CD8-positive, alpha-beta memory T cell (primary cell): ENCODE measurements around the gene FRMD8. TPM values are rescaled to one million over a fixed set of nuclear protein-coding genes. Genes with fewer than 3 reads are reported as not detected.
"Not testable (repeated sequence)": the region's sequence is repeated elsewhere in the genome, so short reads cannot be mapped to it uniquely, and the experiment has no call there.

Source experiments
- CTCF ChIA-PET: fragments of 350-600 bp; sonication (Branson Sonifier 250); formaldehyde crosslinking; loops from one replicate; lab custom pipeline; 2021; ENCODE audit warnings: antibody characterized with exemption; lab: Charles Lee
- POLR2A ChIA-PET: fragments of 350-600 bp; sonication (Branson Sonifier 250); formaldehyde crosslinking; loops from one replicate; lab custom pipeline; 2021; ENCODE audit warnings: antibody characterized with exemption; lab: Charles Lee
- DNase-seq, 5 donors: peaks; one replicate each; pipeline versions ENCODE4 v3.0.0 to v3.0.0-alpha.2; 2020 to 2022; ENCODE audit warnings: mixed read lengths in 1 of 5
- H3K27ac ChIP-seq: one replicate; pipeline ENCODE4 v1.7.0; 2013; ENCODE audit warnings: low read depth, mild to moderate bottlenecking, low read length, moderate library complexity
- H3K27me3 ChIP-seq: 2 replicates; pipeline ENCODE4 v1.7.0; 2013; ENCODE audit warnings: low read length, mild to moderate bottlenecking; ENCODE audit not compliant: insufficient read depth, poor library complexity, severe bottlenecking
- H3K36me3 ChIP-seq: 2 replicates; pipeline ENCODE4 v1.7.0; 2013; ENCODE audit warnings: mild to moderate bottlenecking, low read length, moderate library complexity; ENCODE audit not compliant: insufficient read depth
- H3K4me1 ChIP-seq: 2 replicates; pipeline ENCODE4 v1.7.0; 2013; ENCODE audit warnings: mild to moderate bottlenecking, low read length, moderate library complexity; ENCODE audit not compliant: insufficient read depth
- H3K4me3 ChIP-seq: 2 replicates; pipeline ENCODE4 v1.7.0; 2013; ENCODE audit warnings: mild to moderate bottlenecking, low read length
- H3K9me3 ChIP-seq: 2 replicates; pipeline ENCODE4 v1.7.0; 2013; ENCODE audit warnings: mild to moderate bottlenecking, low read length
- H3K27ac Mint-ChIP-seq, 8 donors: one replicate each; pipeline ENCODE4 v1.8.0; 2020 to 2021; ENCODE audit warnings: mixed read lengths in 8 of 8, mild to moderate bottlenecking in 6 of 8, inconsistent platforms in 3 of 8, moderate library complexity in 3 of 8
- H3K27me3 Mint-ChIP-seq, 2 donors: one replicate each; pipeline ENCODE4 v1.8.0; 2020 to 2021; ENCODE audit warnings: mixed read lengths in 2 of 2, mild to moderate bottlenecking in 1 of 2, moderate library complexity in 1 of 2
- H3K36me3 Mint-ChIP-seq, 3 donors: one replicate each; pipeline ENCODE4 v1.8.0; 2020 to 2021; ENCODE audit warnings: mixed read lengths in 3 of 3, inconsistent platforms in 1 of 3, mild to moderate bottlenecking in 1 of 3
- H3K4me1 Mint-ChIP-seq, 3 donors: one replicate each; pipeline ENCODE4 v1.8.0; 2020 to 2021; ENCODE audit warnings: mixed read lengths in 3 of 3, inconsistent platforms in 1 of 3, mild to moderate bottlenecking in 1 of 3
- H3K4me3 Mint-ChIP-seq, 7 donors: one replicate each; pipeline ENCODE4 v1.8.0; 2020 to 2021; ENCODE audit warnings: mixed read lengths in 7 of 7, mild to moderate bottlenecking in 6 of 7, moderate library complexity in 4 of 7, inconsistent platforms in 2 of 7
- H3K9me3 Mint-ChIP-seq, 5 donors: one replicate each; pipeline ENCODE4 v1.8.0; 2020 to 2022; ENCODE audit warnings: mixed read lengths in 5 of 5, mild to moderate bottlenecking in 3 of 5, moderate library complexity in 2 of 5, inconsistent platforms in 1 of 5
- polyA plus RNA-seq: library from polyadenylated mRNA; unstranded; fragments of 300-500 nt; fragmentation: Illumina TruSeq; gene quantifications from one replicate; pipeline ENCODE4 v1.2.3, GENCODE V29; 2021
- total RNA-seq, 2 experiments: library from RNA; stranded (reverse); gene quantifications; one replicate each; pipeline ENCODE4 v1.2.3, GENCODE V29; 2021

The FRMD8 gene
- total and polyA plus RNA-seq, 3 experiments from 2014 or later, result 44.9 to 60.6 (median 49.8) TPM

GRCh38 chr11:65410936-65411680 lies 24.7 kb downstream of the FRMD8 start:
- no peaks in the 10 kb centered on the region for H3K27me3 Mint-ChIP-seq
- no peak for DNase-seq
- Histone ChIP-seq H3K27me3 (no peaks in the 10 kb centered on the region), H3K4me1 (peaks cover 4% of the 10 kb centered on the region), H3K4me3 (no peak overlapping the region), H3K9me3 (no peaks in the 10 kb centered on the region), H3K36me3 (peaks cover 7% of the 10 kb centered on the region), H3K27ac (no peak overlapping the region)
- ChIA-PET POLR2A (interaction anchor here (1.1 to 20.1 kb wide), 2 partner anchors 12 to 93 kb away, joined by 3 to 1366 read pairs; partner anchors contain the start of genes MALAT1 and NEAT1), CTCF (no interaction called here)
- no peak overlapping the region for H3K27ac Mint-ChIP-seq
- H3K36me3 Mint-ChIP-seq, result peaks cover 0 to 59% (median 3%) of the 10 kb centered on the region in 3 donors
- H3K9me3 Mint-ChIP-seq, result no peaks in the 10 kb centered on the region
- no peak overlapping the region for H3K4me3 Mint-ChIP-seq
- peaks cover 7 to 11% (median 9%) of the 10 kb centered on the region in 3 donors for H3K4me1 Mint-ChIP-seq

DNA sequence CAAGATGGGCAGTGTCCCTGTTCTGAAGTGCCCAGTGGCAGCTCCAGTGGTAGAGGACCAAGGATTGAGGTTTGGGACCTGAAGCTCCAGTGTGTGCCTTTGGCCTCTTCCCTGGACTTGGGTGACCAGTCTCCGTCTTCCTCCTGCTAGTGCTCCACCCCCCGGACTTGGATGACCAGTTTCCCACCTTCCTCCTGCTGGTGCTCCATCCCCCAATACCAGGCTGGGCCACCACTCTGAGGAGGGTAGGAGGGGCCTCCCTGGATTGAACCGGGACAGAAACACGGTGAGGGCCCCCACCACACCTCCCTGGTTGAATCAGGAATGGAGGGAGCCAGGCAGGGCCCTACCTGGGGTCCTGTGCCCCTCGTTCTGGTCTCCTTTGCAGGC lies 25.2 kb downstream of the FRMD8 start:
- Mint-ChIP-seq H3K27ac (no peak overlapping the region), H3K4me1 (peaks cover 12 to 17% (median 13%) of the 10 kb centered on the region in 3 donors), H3K9me3 (no peaks in the 10 kb centered on the region), H3K36me3 (peaks cover 0 to 58% (median 3%) of the 10 kb centered on the region in 3 donors), H3K4me3 (no peak overlapping the region), H3K27me3 (no peaks in the 10 kb centered on the region)
- CTCF ChIA-PET, result no interaction called here
- peaks cover 10% of the 10 kb centered on the region for H3K4me1 ChIP-seq
- no peak overlapping the region for H3K27ac ChIP-seq
- POLR2A ChIA-PET, result interaction anchor here (1.1 to 20.1 kb wide), 2 partner anchors 11 to 92 kb away, joined by 3 to 1366 read pairs; partner anchors contain the start of genes MALAT1 and NEAT1
- H3K4me3 ChIP-seq, result no peak overlapping the region
- no peaks in the 10 kb centered on the region for H3K9me3 ChIP-seq
- DNase-seq, result no peak
- H3K27me3 ChIP-seq, result no peaks in the 10 kb centered on the region
- H3K36me3 ChIP-seq, result peaks cover 7% of the 10 kb centered on the region

DNA sequence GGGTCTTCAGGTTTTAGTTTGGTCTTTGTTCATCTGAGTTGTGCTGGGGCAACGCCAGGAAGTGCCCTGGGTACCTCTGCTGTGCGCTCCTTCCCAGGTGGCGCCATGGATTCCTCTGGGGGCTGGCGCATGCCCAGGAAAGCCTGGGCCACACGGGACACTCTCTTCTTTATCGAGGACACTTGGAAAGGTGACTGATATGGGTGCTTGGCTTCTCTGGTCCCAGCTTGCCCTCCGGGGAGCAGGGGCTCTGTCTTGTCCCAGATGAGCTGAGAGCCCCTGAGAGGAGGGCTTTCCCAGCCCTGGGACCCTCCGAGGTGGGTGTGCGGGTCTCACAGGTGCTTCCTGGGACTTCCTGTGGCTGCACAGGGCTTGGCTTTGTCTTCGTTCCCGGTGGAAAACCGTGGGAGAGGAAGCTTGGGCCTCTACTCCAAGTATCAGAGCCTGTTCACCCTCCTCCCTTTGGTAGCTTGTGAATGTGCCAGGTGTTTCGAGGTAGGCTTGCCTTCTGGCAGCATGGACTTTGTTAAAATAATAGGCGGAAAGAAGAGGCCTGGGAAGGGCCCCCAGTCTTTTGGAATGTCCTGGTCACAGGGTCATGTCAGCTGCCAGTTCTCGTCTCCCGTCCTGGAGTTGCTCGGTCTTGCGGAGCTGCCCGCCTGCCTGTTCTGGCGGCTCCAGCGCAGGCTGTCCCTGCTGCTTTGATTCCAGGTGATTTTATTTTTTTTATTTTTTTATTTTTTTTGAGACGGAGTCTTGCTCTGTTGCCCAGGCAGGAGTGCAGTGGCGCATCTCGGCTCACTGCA lies 26.0 kb downstream of the FRMD8 start:
- Mint-ChIP-seq H3K36me3 (peaks cover 0 to 54% (median 3%) of the 10 kb centered on the region in 3 donors), H3K27ac (peak overlapping the region in 1 of 8 donors; percentile 66), H3K9me3 (no peaks in the 10 kb centered on the region), H3K27me3 (no peaks in the 10 kb centered on the region), H3K4me3 (no peak overlapping the region), H3K4me1 (peaks cover 20 to 25% (median 21%) of the 10 kb centered on the region in 3 donors)
- Histone ChIP-seq H3K4me3 (no peak overlapping the region), H3K27me3 (no peaks in the 10 kb centered on the region), H3K27ac (no peak overlapping the region), H3K36me3 (peaks cover 7% of the 10 kb centered on the region), H3K4me1 (peaks cover 18% of the 10 kb centered on the region), H3K9me3 (no peaks in the 10 kb centered on the region)
- DNase-seq, result peak in 1 of 5 donors; percentile 37
- POLR2A ChIA-PET, result interaction anchor here (1.1 to 20.1 kb wide), 3 partner anchors 10 to 91 kb away, joined by 3 to 1366 read pairs (median 4); partner anchors contain the start of genes MALAT1 and NEAT1
- CTCF ChIA-PET, result interaction anchor here (1.2 to 1.7 kb wide), 3 partner anchors 31 to 98 kb away, joined by 3 to 7 read pairs (median 3); no protein-coding TSS in a partner anchor

DNA sequence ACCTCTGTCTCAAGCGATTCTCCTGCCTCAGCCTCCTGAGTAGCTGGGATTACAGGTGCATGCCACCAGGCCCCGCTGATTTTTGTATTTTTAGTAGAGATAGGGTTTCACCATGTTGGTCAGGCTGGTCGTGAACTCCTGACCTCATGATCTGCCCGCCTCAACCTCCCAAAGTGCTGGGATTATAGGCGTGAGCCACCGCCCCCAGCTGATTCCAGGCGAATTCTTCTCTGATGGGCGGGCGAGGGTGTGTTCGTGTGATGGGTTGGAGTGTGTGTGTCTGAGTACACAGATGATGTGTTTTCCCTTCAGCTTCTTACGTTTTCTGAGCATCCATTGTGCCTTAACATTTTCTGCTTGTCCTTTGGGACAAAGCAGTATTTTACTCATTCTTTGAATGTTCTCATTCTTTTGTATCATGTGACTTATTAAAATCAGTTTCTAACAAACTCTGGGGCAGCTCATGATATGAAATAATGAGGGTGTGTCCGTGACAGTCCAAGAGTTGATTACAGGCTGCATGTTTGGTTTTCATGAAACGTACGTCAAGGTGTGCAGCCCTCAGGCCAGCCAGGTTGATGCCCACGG lies 26.7 kb downstream of the FRMD8 start:
- H3K9me3 ChIP-seq, H3K9me3 Mint-ChIP-seq, H3K36me3 ChIP-seq, H3K4me3 ChIP-seq, H3K27me3 Mint-ChIP-seq, H3K27ac ChIP-seq, H3K27me3 ChIP-seq, H3K4me3 Mint-ChIP-seq: not testable (repeated sequence)
- CTCF ChIA-PET, result interaction anchor here (1.2 to 1.7 kb wide), 3 partner anchors 31 to 97 kb away, joined by 3 to 7 read pairs (median 3); no protein-coding TSS in a partner anchor
- H3K4me1 ChIP-seq, result peaks cover 25% of the 10 kb centered on the region
- Mint-ChIP-seq H3K36me3 (peaks cover 0 to 54% (median 3%) of the 10 kb centered on the region in 3 donors), H3K27ac (peak overlapping the region in 3 of 8 donors; percentile 38 to 61 (median 54)), H3K4me1 (peaks cover 25 to 32% (median 27%) of the 10 kb centered on the region in 3 donors)
- peak in 1 of 5 donors; percentile 40 for DNase-seq
- POLR2A ChIA-PET, result interaction anchor here (0.7 to 20.1 kb wide), 3 partner anchors 11 to 90 kb away, joined by 3 to 1366 read pairs (median 4); partner anchors contain the start of gene MALAT1

GRCh38 chr11:65414776-65415498 lies 28.5 kb downstream of the FRMD8 start:
- H3K9me3 Mint-ChIP-seq, result no peaks in the 10 kb centered on the region
- H3K36me3 Mint-ChIP-seq, result peaks cover 0 to 39% (median 0%) of the 10 kb centered on the region in 3 donors
- peaks cover 42 to 47% (median 42%) of the 10 kb centered on the region in 3 donors for H3K4me1 Mint-ChIP-seq
- Histone ChIP-seq H3K36me3 (no peaks in the 10 kb centered on the region), H3K4me1 (peaks cover 43% of the 10 kb centered on the region), H3K27ac (no peak overlapping the region), H3K27me3 (no peaks in the 10 kb centered on the region), H3K9me3 (no peaks in the 10 kb centered on the region), H3K4me3 (no peak overlapping the region)
- ChIA-PET POLR2A (interaction anchor here (0.6 to 20.1 kb wide), 9 partner anchors 15 to 123 kb away, joined by 3 to 1366 read pairs (median 7); partner anchors contain the start of genes FRMD8 and MALAT1), CTCF (interaction anchor here (0.9 to 11.7 kb wide), 13 partner anchors 9 to 87 kb away, joined by 3 to 448 read pairs (median 8); partner anchors contain the start of genes FRMD8, MALAT1 and SLC25A45)
- peak overlapping the region in 5 of 8 donors; percentile 13 to 74 (median 61) for H3K27ac Mint-ChIP-seq
- DNase-seq, result peak in 1 of 5 donors; percentile 38
- peak overlapping the region in 1 of 7 donors; percentile 75 for H3K4me3 Mint-ChIP-seq
- no peaks in the 10 kb centered on the region for H3K27me3 Mint-ChIP-seq

DNA sequence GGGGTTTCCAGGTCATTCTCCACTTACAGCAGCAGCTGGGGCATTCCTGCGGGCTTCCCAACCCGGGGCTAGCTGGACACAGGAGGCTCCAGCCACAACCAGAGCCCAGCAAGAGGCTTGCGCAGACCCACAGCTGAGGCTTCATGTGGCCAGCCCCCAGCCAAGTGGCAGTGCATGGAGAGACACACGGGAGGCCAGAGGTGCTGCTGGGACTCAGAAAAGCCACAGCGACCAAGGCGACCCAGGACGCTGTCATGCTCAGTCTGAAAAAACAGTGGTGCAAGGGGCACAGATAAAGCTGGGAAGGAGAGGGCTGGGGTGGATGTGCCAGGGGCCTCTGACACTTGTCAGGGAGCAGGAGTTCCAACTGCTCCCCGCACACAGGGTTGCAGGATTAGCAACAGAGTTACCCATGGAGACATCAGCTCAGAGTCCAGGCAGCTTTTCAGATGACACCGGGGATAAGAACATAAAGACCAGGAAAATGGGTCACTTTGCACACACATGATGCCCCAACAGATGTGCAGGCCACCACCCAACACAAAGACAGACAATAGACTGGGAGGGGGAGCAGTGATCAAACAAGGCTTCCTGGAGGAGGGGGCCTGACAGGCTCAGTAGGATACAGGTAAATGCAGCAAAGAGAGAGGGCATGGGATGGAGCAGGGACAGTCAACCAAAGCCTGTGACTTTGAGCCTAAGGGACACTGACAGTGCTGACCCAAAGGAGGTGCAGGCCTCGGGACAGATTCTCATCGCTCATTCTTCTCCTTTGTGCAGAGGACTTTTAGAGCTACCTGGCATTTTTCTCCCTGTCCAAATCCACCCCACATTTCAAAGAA lies 29.3 kb downstream of the FRMD8 start:
- Mint-ChIP-seq H3K27ac (peak overlapping the region in 7 of 8 donors; percentile 82 to 98 (median 97)), H3K4me3 (peak overlapping the region; percentile 93 to 98 (median 94)), H3K9me3 (no peaks in the 10 kb centered on the region), H3K36me3 (peaks cover 0 to 33% (median 0%) of the 10 kb centered on the region in 3 donors), H3K4me1 (peaks cover 48 to 53% (median 50%) of the 10 kb centered on the region in 3 donors), H3K27me3 (no peaks in the 10 kb centered on the region)
- peaks cover 51% of the 10 kb centered on the region for H3K4me1 ChIP-seq
- peak in 1 of 5 donors; percentile 42 for DNase-seq
- no peaks in the 10 kb centered on the region for H3K27me3 ChIP-seq
- no peaks in the 10 kb centered on the region for H3K9me3 ChIP-seq
- CTCF ChIA-PET, result interaction anchor here (0.6 to 11.7 kb wide), 27 partner anchors 10 to 173 kb away, joined by 3 to 448 read pairs (median 5); partner anchors contain the start of genes FRMD8, MALAT1 and SLC25A45
- H3K27ac ChIP-seq, result peak overlapping the region; percentile 98
- H3K4me3 ChIP-seq, result peak overlapping the region; percentile 85
- H3K36me3 ChIP-seq, result no peaks in the 10 kb centered on the region
- POLR2A ChIA-PET, result interaction anchor here (0.6 to 20.1 kb wide), 15 partner anchors 9 to 131 kb away, joined by 3 to 1366 read pairs (median 5); partner anchors contain the start of genes FRMD8 and MALAT1
